A549 (cell line): ENCODE data around the gene TMEM82. TPM values are rescaled to one million over a fixed set of nuclear protein-coding genes. Genes with fewer than 3 reads are reported as not detected.

Experiments
- ATAC-seq, 2 experiments: fragments of 200-7000 bp in 1 of 2; fragments of >200 bp in 1 of 2; cut with Nextera tagmentation in 1 of 2; cut with Tn5 transposase in 1 of 2; 3 replicates each; pipeline versions ENCODE4 v1.8.0 to v1.9.1; 2018 to 2020; ENCODE audit warnings: mild to moderate bottlenecking in 1 of 2, moderate library complexity in 1 of 2
- CTCF ChIA-PET: fragments of 300-600 bp; sonication (Branson Sonifier 250); formaldehyde crosslinking; extraction: SDS; loops from one replicate; lab custom pipeline; 2021; ENCODE audit warnings: antibody characterized with exemption, inconsistent platforms; lab: Yijun Ruan, JAX
- POLR2A ChIA-PET: fragments of 350-600 bp; formaldehyde crosslinking; extraction: SDS; loops from one replicate; lab custom pipeline; 2021; ENCODE audit warnings: antibody characterized with exemption, inconsistent platforms; lab: Yijun Ruan, JAX
- DNase-seq, 2 experiments: peaks; one replicate each; pipeline versions ENCODE4 v3.0.0 to v3.0.0-alpha.2; 2011 to 2016; ENCODE audit warnings: low read depth in 1 of 2, low spot score in 1 of 2
- FAIRE-seq: peaks from 2 replicates; lab custom pipeline; 2011; peaks lifted over from hg19 to GRCh38; lab: Jason Lieb, UNC
- H3K27ac ChIP-seq, 2 experiments: fragments of >200 bp; sonication (Bioruptor Twin); formaldehyde crosslinking; 3 replicates each; pipeline ENCODE4 v1.5.1; 2016 to 2017
- H3K4me1 ChIP-seq: fragments of >200 bp; sonication (Bioruptor Twin); formaldehyde crosslinking; 3 replicates; pipeline ENCODE4 v1.6.1; 2016
- H3K4me2 ChIP-seq: fragments of >200 bp; sonication (Bioruptor Twin); formaldehyde crosslinking; 3 replicates; pipeline ENCODE4 v1.6.1; 2016
- H3K4me3 ChIP-seq: fragments of >200 bp; sonication (Bioruptor Twin); formaldehyde crosslinking; 3 replicates; pipeline ENCODE4 v1.5.1; 2016
- H3K9me3 ChIP-seq: fragments of >200 bp; sonication (Bioruptor Twin); formaldehyde crosslinking; 3 replicates; pipeline ENCODE4 v1.6.1; 2016
- CBX2 ChIP-seq: fragments of 200-600 bp; sonication (generic); IDR thresholded peaks from 2 replicates; pipeline ENCODE4 v1.6.1; 2016; ENCODE audit warnings: low read depth, mild to moderate bottlenecking, borderline replicate concordance
- CEBPB ChIP-seq, 2 experiments: fragments of >200 bp in 1 of 2; sonication (Bioruptor Twin) in 1 of 2; formaldehyde crosslinking in 1 of 2; IDR thresholded peaks; 2 replicates each; pipeline ENCODE4 v1.6.1; 2012 to 2016
- CHD2 ChIP-seq: fragments of 150-350 bp; IDR thresholded peaks from 2 replicates; pipeline ENCODE4 v1.6.1; 2014; ENCODE audit warnings: low read length; ENCODE audit not compliant: partially characterized antibody
- CHD4 ChIP-seq: fragments of 200-600 bp; sonication (generic); IDR thresholded peaks from 2 replicates; pipeline ENCODE4 v1.6.1; 2016; ENCODE audit warnings: antibody characterized with exemption, mild to moderate bottlenecking, borderline replicate concordance
- CTCF ChIP-seq: fragments of >200 bp; sonication (Bioruptor Twin); formaldehyde crosslinking; IDR thresholded peaks from 3 replicates; pipeline ENCODE4 v1.5.1; 2016
- EHF ChIP-seq: fragments of 250-450 bp; sonication (Bioruptor Pico); IDR thresholded peaks from 2 replicates; pipeline ENCODE4 v1.5.0; 2020; ENCODE audit warnings: mild to moderate bottlenecking
- FOXS1 ChIP-seq: fragments of 250-450 bp; sonication (Bioruptor Pico); IDR thresholded peaks from 2 replicates; pipeline ENCODE4 v1.5.0; 2020; ENCODE audit warnings: mild to moderate bottlenecking, moderate library complexity
- HMGXB4 ChIP-seq: fragments of 250-450 bp; sonication (Bioruptor Pico); IDR thresholded peaks from 2 replicates; pipeline ENCODE4 v1.5.0; 2021; ENCODE audit warnings: mild to moderate bottlenecking, moderate library complexity, borderline replicate concordance
- HOXB13 ChIP-seq: fragments of 250-450 bp; sonication (Bioruptor Pico); IDR thresholded peaks from 2 replicates; pipeline ENCODE4 v1.5.0; 2020; ENCODE audit warnings: low read depth, mild to moderate bottlenecking, moderate library complexity
- HOXB5 ChIP-seq: fragments of 250-450 bp; sonication (Bioruptor Pico); IDR thresholded peaks from 2 replicates; pipeline ENCODE4 v1.5.0; 2020; ENCODE audit warnings: mild to moderate bottlenecking, moderate library complexity
- JUN ChIP-seq, 2 experiments: fragments of >200 bp; sonication (Bioruptor Twin); formaldehyde crosslinking; IDR thresholded peaks; 2 replicates in 1 of 2; 3 replicates in 1 of 2; pipeline ENCODE4 v1.6.1; 2016 to 2017
- JUNB ChIP-seq: fragments of >200 bp; sonication (Bioruptor Twin); formaldehyde crosslinking; IDR thresholded peaks from 2 replicates; pipeline ENCODE4 v1.6.1; 2016
- MAFK ChIP-seq: fragments of 450-650 bp; IDR thresholded peaks from 2 replicates; pipeline ENCODE4 v1.6.1; 2014; ENCODE audit not compliant: partially characterized antibody
- MYC ChIP-seq: IDR thresholded peaks from 2 replicates; pipeline ENCODE4 v1.6.1; 2012; ENCODE audit warnings: mild to moderate bottlenecking, inconsistent platforms, low read length, improper control_type of control experiment, borderline replicate concordance
- NPAS2 ChIP-seq: fragments of 250-450 bp; sonication (Bioruptor Pico); IDR thresholded peaks from 2 replicates; pipeline ENCODE4 v1.8.0; 2022; ENCODE audit warnings: mild to moderate bottlenecking, moderate library complexity, borderline replicate concordance
- PBX3 ChIP-seq: IDR thresholded peaks from 2 replicates; pipeline ENCODE4 v1.6.1; 2012
- PHF8 ChIP-seq: fragments of 200-600 bp; sonication (generic); IDR thresholded peaks from 2 replicates; pipeline ENCODE4 v1.6.1; 2016; ENCODE audit warnings: low read depth, mild to moderate bottlenecking, antibody characterized with exemption, moderate library complexity, borderline replicate concordance
- POLR2A ChIP-seq: IDR thresholded peaks from 2 replicates; pipeline ENCODE4 v1.6.1; 2012; ENCODE audit warnings: mild to moderate bottlenecking, low read length
- RNF2 ChIP-seq: fragments of 200-600 bp; sonication (generic); IDR thresholded peaks from 2 replicates; pipeline ENCODE4 v1.6.1; 2016; ENCODE audit warnings: low read depth, mild to moderate bottlenecking, antibody characterized with exemption, moderate library complexity, borderline replicate concordance
- SREBF2 ChIP-seq: fragments of 450-650 bp; IDR thresholded peaks from 2 replicates; pipeline ENCODE4 v1.6.1; 2014; ENCODE audit warnings: mild to moderate bottlenecking, moderate library complexity
- TP53 ChIP-seq: fragments of 250-450 bp; sonication (Bioruptor Pico); IDR thresholded peaks from 2 replicates; pipeline ENCODE4 v1.5.0; 2021; ENCODE audit warnings: mild to moderate bottlenecking, moderate library complexity
- ZNF302 ChIP-seq: fragments of 250-450 bp; sonication (Bioruptor Pico); IDR thresholded peaks from 2 replicates; pipeline ENCODE4 v1.9.0; 2021; ENCODE audit warnings: inconsistent platforms, mild to moderate bottlenecking, moderate library complexity
- WGBS: methylation state at CpG from one replicate; pipeline ENCODE4 v1.1.6; 2017; ENCODE audit errors: missing lambda C conversion rate; 5-methylcytosine and 5-hydroxymethylcytosine counted together
- polyA plus RNA-seq, 4 experiments: library from polyadenylated mRNA; depleted of rRNA in 3 of 4; stranded (reverse); fragments of >200 nt; fragmentation: RNase III in 1 of 4; extraction: RNeasy Plus Mini Kit Qiagen cat#74134 plus additional on column Dnase treatment in 1 of 4; gene quantifications; 2 replicates in 3 of 4; 3 replicates in 1 of 4; pipeline ENCODE4 v1.2.3, GENCODE V29; 2011 to 2017

TMEM82 gene
- polyA plus RNA-seq, 2 of the 4 experiments (the other 2 are of a cell fraction) = not detected

- TF ChIP-seq NPAS2 (CRISPR knock-in tag) = no peak
- no peak for TF ChIP-seq JUNB
- TF ChIP-seq MYC = no peak
- no peak for TF ChIP-seq TP53 (CRISPR knock-in tag)
- TF ChIP-seq RNF2 = no peak
- TF ChIP-seq, all 56 proteins: peak for 0
These were observed 33.4 kb downstream of the TMEM82 start (continued) for GRCh38 chr1:15775706-15776105.

GRCh38 chr1:15777909-15778707 is 35.8 kb downstream of the TMEM82 start:
- Histone ChIP-seq H3K4me2 (no peak overlapping the region), H3K9me3 (no peaks in the 10 kb centered on the region), H3K27ac (peak overlapping the region; percentile 32 to 90; a peak in 4 of 6 replicates), H3K4me1 (peaks cover 35% of the 10 kb centered on the region), H3K4me3 (no peak overlapping the region)
- ATAC-seq (no peak), FAIRE-seq (no peak), DNase-seq (no peak)
- ChIA-PET CTCF (interaction anchor here (0.6 to 3.1 kb wide), 3 partner anchors 14 to 446 kb away, joined by 3 to 12 read pairs (median 3); no protein-coding TSS in a partner anchor), POLR2A (interaction anchor here (1.1 kb wide), 1 partner anchor 69 kb away, joined by 4 read pairs; the partner anchor contains the start of gene SPEN)
- no peak for TF ChIP-seq PHF8
- no peak for TF ChIP-seq ZNF302 (CRISPR knock-in tag)
- no peak for TF ChIP-seq JUN (IDR thresholded peaks at IDR 0.05)
- TF ChIP-seq CEBPB (IDR thresholded peaks at IDR 0.05) = no peak
- TF ChIP-seq HOXB13 (CRISPR knock-in tag) = no peak
- no peak for TF ChIP-seq TP53 (CRISPR knock-in tag)
- TF ChIP-seq SREBF2 = no peak
- no peak for TF ChIP-seq HOXB5 (CRISPR knock-in tag)
- TF ChIP-seq EHF (CRISPR knock-in tag) = no peak
- TF ChIP-seq CBX2 = no peak
- TF ChIP-seq POLR2A = no peak
- 95% methylated on average over 7 of the region's 7 CpGs for WGBS

- TF ChIP-seq CEBPB (IDR thresholded peaks at IDR 0.05) = no peak
- no peak for TF ChIP-seq MAFK
- ATAC-seq = no peak
- CTCF ChIA-PET = interaction anchor here (1.0 kb wide), 1 partner anchor 12 kb away, joined by 3 read pairs; no protein-coding TSS in a partner anchor
These were observed 43.4 kb downstream of the TMEM82 start for GRCh38 chr1:15785683-15786082.

GRCh38 chr1:15786581-15786980 is 44.3 kb downstream of the TMEM82 start:
- WGBS = 80% methylated on average over 10 of the region's 10 CpGs
- Histone ChIP-seq H3K9me3 (no peaks in the 10 kb centered on the region), H3K4me1 (peaks cover 42% of the 10 kb centered on the region), H3K4me3 (no peak overlapping the region), H3K27ac (peak overlapping the region; percentile 84 to 90), H3K4me2 (0 out of 3 replicates have a peak overlapping the region, but pooled peaks have one; percentile 22)
- FAIRE-seq (no peak), DNase-seq (no peak), ATAC-seq (peak in 1 of 2 experiments; percentile 22; a peak in 3 of 6 replicates)
- TF ChIP-seq RNF2 (no peak), CHD2 (no peak), PBX3 (no peak), CTCF (no peak), JUNB (no peak), FOXS1 (CRISPR knock-in tag) (no peak), CHD4 (no peak), SREBF2 (no peak), EHF (CRISPR knock-in tag) (no peak), HMGXB4 (CRISPR knock-in tag) (no peak)
- POLR2A ChIA-PET = interaction anchor here (0.6 to 1.4 kb wide), 2 partner anchors 12 to 13 kb away, joined by 4 read pairs; no protein-coding TSS in a partner anchor
- CTCF ChIA-PET = no interaction called here

More at GRCh38 chr1:15785683-15786082, 43.4 kb downstream of the TMEM82 start:
- H3K27ac ChIP-seq = peak overlapping the region; percentile 84 to 90
- H3K9me3 ChIP-seq = no peaks in the 10 kb centered on the region
- peaks cover 49% of the 10 kb centered on the region for H3K4me1 ChIP-seq
- no peak overlapping the region for H3K4me2 ChIP-seq
- DNase-seq (no peak), FAIRE-seq (no peak)
- H3K4me3 ChIP-seq = no peak overlapping the region
- POLR2A ChIA-PET = no interaction called here
- 92% methylated on average over 8 of the region's 8 CpGs for WGBS
